Eye (tissue), 1 donor: Measurements from ENCODE around the gene SSR4.
"Not testable (repeated sequence)": the region's sequence is repeated elsewhere in the genome, so short reads cannot be mapped to it uniquely, and the experiment has no call there.

Experiments
- DNase-seq: peaks from one replicate; pipeline ENCODE4 v3.0.0-alpha.2; 2015

Gene SSR4

GRCh38 chrX:153807976-153808375 lies 13.5 kb downstream of the SSR4 start:
- DNase-seq: no peak

GRCh38 chrX:153812220-153812619 lies 17.8 kb downstream of the SSR4 start:
- peak; percentile 58 for DNase-seq

GRCh38 chrX:153813161-153813560 lies 18.7 kb downstream of the SSR4 start:
- no peak for DNase-seq

GRCh38 chrX:153814591-153815315 lies 20.3 kb downstream of the SSR4 start:
- no peak for DNase-seq

- no peak for DNase-seq
Observed at GRCh38 chrX:153816831-153817690, 22.6 kb downstream of the SSR4 start.

GRCh38 chrX:153818064-153818463 lies 23.6 kb downstream of the SSR4 start:
- not testable (repeated sequence) for DNase-seq

- peak; percentile 80 for DNase-seq
Observed at GRCh38 chrX:153818571-153819383, 24.3 kb downstream of the SSR4 start.

- peak; percentile 68 for DNase-seq
Observed at GRCh38 chrX:153819384-153820040, 25.0 kb downstream of the SSR4 start.

GRCh38 chrX:153820601-153821000 lies 26.1 kb downstream of the SSR4 start:
- no peak for DNase-seq

GRCh38 chrX:153821066-153821465 lies 26.6 kb downstream of the SSR4 start:
- DNase-seq: no peak

GRCh38 chrX:153824348-153824747 lies 29.9 kb downstream of the SSR4 start:
- no peak for DNase-seq

- no peak for DNase-seq
Observed at GRCh38 chrX:153825042-153825441, 30.6 kb downstream of the SSR4 start.

- no peak for DNase-seq
Observed at GRCh38 chrX:153827016-153827415, 32.5 kb downstream of the SSR4 start.

- DNase-seq: no peak
Observed at GRCh38 chrX:153827903-153828302, 33.4 kb downstream of the SSR4 start.

GRCh38 chrX:153828308-153828707 lies 33.8 kb downstream of the SSR4 start:
- no peak for DNase-seq

GRCh38 chrX:153828723-153829548 lies 34.5 kb downstream of the SSR4 start:
- peak; percentile 38 for DNase-seq

GRCh38 chrX:153829549-153829798 lies 35.0 kb downstream of the SSR4 start:
- no peak for DNase-seq

- peak; percentile 43 for DNase-seq
Observed at GRCh38 chrX:153829799-153830639, 35.6 kb downstream of the SSR4 start, which contains the start of gene PDZD4. TSS of gene PDZD4 (minus strand) at chrX:153830544. CDS start at chrX:153830298, 246 bp downstream.

- peak; percentile 42 for DNase-seq
Observed at GRCh38 chrX:153830640-153831428, 36.4 kb downstream of the SSR4 start.
